Activated T-cell treated with anti-CD3 and anti-CD28 coated beads, Interleukin-2, amount 50 U/mL, for 24 hours (primary cell): ENCODE measurements around the gene ANKRD33B.

ENCODE experiments used
- DNase-seq: peaks from one replicate; pipeline ENCODE4 v3.0.0-alpha.2; 2020
- H3K27ac Mint-ChIP-seq: 2 replicates; pipeline ENCODE4 v1.8.0; 2020; ENCODE audit warnings: mild to moderate bottlenecking, mixed read lengths
- H3K27me3 Mint-ChIP-seq: 2 replicates; pipeline ENCODE4 v1.8.0; 2020; ENCODE audit warnings: mixed read lengths
- H3K36me3 Mint-ChIP-seq: 2 replicates; pipeline ENCODE4 v1.8.0; 2020; ENCODE audit warnings: low read depth, mixed read lengths
- H3K4me1 Mint-ChIP-seq: 2 replicates; pipeline ENCODE4 v1.8.0; 2020; ENCODE audit warnings: low read depth, mixed read lengths
- H3K4me3 Mint-ChIP-seq: 2 replicates; pipeline ENCODE4 v1.8.0; 2020; ENCODE audit warnings: mild to moderate bottlenecking, moderate library complexity, mixed read lengths
- H3K9me3 Mint-ChIP-seq: 2 replicates; pipeline ENCODE4 v1.8.0; 2020; ENCODE audit warnings: mixed read lengths

ANKRD33B gene

GRCh38 chr5:10586008-10586407, 22.1 kb downstream of the ANKRD33B start:
- Mint-ChIP-seq H3K4me1 (peaks cover 39% of the 10 kb centered on the region), H3K27ac (no peak overlapping the region), H3K4me3 (no peak overlapping the region), H3K27me3 (peaks cover 31% of the 10 kb centered on the region), H3K9me3 (no peaks in the 10 kb centered on the region), H3K36me3 (no peaks in the 10 kb centered on the region)
- no peak for DNase-seq

DNA sequence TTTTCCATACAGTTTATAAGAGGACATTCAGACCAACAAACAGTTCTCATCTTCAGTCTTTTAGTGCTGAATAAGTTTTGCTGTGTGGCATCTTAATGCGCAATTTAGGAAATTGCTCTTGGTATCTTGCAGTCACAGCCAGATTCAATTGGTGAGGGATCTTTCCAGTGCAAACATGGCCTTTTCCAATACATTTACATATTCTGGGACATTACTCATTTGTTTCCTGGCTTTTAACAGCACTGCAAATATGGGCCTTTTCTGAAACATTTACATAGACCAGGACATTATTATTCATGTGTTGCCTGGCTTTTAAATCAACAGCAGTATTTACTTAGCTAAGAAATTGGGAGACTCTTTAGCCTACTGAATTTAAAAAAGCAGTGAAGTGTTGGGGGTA, 22.7 kb downstream of the ANKRD33B start:
- no peak overlapping the region for H3K4me3 Mint-ChIP-seq
- no peaks in the 10 kb centered on the region for H3K36me3 Mint-ChIP-seq

DNA sequence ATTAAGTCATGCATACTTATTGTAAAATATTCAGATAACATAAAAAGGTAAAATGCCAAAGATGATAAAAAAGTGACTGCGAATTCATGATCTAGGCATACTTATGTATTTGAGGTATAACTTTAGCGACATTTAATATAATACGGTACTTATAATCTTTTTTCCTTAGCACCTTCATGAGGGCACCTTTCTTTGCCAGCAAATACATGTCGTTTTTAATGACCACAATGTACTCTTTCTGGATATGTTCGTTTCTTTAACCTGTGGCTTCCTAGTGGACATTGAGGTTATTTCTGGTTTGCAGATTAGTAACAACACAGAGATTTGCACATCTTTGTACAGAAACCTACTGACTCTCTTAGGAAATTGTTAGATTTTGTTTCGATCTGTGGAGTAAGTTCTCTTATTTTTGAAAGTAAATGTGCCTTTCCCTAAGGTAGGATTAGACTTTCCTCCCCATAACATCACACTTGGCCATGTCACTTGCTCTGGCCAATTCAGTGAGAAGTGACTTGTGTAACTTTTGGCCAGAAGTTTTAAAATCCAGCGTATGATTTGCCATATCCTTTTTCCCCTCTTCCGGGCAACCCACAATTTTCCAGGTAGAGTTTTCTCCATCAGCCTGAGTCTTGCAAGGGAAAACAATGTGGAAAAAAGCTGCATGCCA, 24.4 kb downstream of the ANKRD33B start:
- Mint-ChIP-seq H3K27me3 (peaks cover 23% of the 10 kb centered on the region), H3K4me1 (peaks cover 32% of the 10 kb centered on the region), H3K27ac (no peak overlapping the region), H3K4me3 (no peak overlapping the region), H3K9me3 (no peaks in the 10 kb centered on the region), H3K36me3 (no peaks in the 10 kb centered on the region)
- no peak for DNase-seq

More for the DNA sequence above, 22.7 kb downstream of the ANKRD33B start:
- Mint-ChIP-seq H3K27me3 (peaks cover 31% of the 10 kb centered on the region), H3K27ac (no peak overlapping the region), H3K4me1 (peaks cover 36% of the 10 kb centered on the region), H3K9me3 (no peaks in the 10 kb centered on the region)
- DNase-seq, result no peak

GRCh38 chr5:10588779-10589447, 25.0 kb downstream of the ANKRD33B start:
- H3K36me3 Mint-ChIP-seq, result no peaks in the 10 kb centered on the region
- DNase-seq, result no peak
- H3K4me1 Mint-ChIP-seq, result peaks cover 27% of the 10 kb centered on the region
- H3K27ac Mint-ChIP-seq, result no peak overlapping the region
- peaks cover 22% of the 10 kb centered on the region for H3K27me3 Mint-ChIP-seq
- H3K4me3 Mint-ChIP-seq, result no peak overlapping the region
- H3K9me3 Mint-ChIP-seq, result no peaks in the 10 kb centered on the region

GRCh38 chr5:10590226-10590999, 26.5 kb downstream of the ANKRD33B start:
- peaks cover 18% of the 10 kb centered on the region for H3K27me3 Mint-ChIP-seq
- DNase-seq, result no peak
- no peaks in the 10 kb centered on the region for H3K9me3 Mint-ChIP-seq
- no peak overlapping the region for H3K27ac Mint-ChIP-seq
- H3K4me1 Mint-ChIP-seq, result peaks cover 28% of the 10 kb centered on the region
- no peak overlapping the region for H3K4me3 Mint-ChIP-seq
- no peaks in the 10 kb centered on the region for H3K36me3 Mint-ChIP-seq

DNA sequence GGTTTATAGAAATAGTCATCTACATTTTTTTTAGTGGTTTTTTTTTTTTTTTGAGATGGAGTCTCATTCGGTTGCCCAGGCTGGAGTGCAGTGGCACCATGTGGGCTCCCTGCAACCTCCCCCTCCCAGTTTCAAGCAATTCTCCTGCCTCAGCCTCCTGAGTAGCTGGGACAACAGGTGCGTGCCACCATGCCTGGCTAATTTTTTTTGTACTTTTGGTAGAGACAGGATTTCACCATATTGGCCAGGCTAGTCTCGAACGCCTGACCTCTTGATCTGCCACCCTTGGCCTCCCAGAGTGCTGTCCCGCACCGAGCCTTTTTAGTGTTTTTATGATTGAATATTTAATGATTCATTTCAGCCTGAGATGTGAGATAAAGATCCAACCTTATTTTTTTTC, 27.3 kb downstream of the ANKRD33B start:
- no peak overlapping the region for H3K27ac Mint-ChIP-seq
- H3K4me1 Mint-ChIP-seq, result peaks cover 32% of the 10 kb centered on the region
- DNase-seq, result no peak
- H3K9me3 Mint-ChIP-seq, result no peaks in the 10 kb centered on the region
- H3K4me3 Mint-ChIP-seq, result no peak overlapping the region
- H3K27me3 Mint-ChIP-seq, result peaks cover 17% of the 10 kb centered on the region
- no peaks in the 10 kb centered on the region for H3K36me3 Mint-ChIP-seq

DNA sequence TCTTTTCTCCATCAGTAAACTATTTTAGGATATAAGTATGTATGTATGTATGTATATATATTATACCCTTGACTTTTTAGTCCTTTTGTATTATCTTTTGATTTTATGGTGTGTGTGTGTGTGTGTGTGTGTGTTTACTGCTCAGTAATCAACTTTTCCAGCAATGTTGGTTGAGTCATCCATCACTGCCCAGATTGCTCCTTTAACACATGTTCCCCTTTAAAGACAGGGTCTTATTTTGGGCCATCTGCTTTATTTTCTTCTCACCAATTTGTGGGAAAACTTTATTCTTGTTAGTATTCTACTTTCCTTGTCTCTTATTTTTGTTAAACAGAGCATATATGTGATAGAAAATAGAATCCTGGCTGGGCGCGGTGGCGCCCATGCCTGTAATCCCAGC, 28.1 kb downstream of the ANKRD33B start:
- no peak overlapping the region for H3K27ac Mint-ChIP-seq
- no peaks in the 10 kb centered on the region for H3K36me3 Mint-ChIP-seq
- H3K27me3 Mint-ChIP-seq, result peaks cover 14% of the 10 kb centered on the region
- peaks cover 34% of the 10 kb centered on the region for H3K4me1 Mint-ChIP-seq
- H3K9me3 Mint-ChIP-seq, result peaks cover 4% of the 10 kb centered on the region
- no peak for DNase-seq
- H3K4me3 Mint-ChIP-seq, result no peak overlapping the region

DNA sequence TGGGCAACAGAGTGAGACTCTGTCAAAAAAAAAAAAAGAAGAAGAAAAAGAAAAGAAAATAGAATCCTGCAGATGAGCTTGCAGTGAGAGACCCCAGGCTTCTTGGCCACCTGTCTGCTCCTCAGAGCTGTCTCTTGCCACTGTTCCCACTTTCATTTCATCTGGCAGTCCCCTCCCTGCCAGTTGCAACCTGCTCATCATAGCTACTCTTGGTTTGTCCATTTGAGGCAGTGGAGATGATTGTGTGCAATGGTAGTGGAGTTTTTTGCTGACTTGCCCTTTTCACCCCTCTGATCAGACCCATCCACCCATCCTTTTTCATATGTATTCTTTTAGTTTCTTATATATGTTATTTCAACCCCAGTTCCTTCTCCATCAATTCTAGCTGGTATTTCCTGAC, 28.7 kb downstream of the ANKRD33B start:
- peaks cover 4% of the 10 kb centered on the region for H3K9me3 Mint-ChIP-seq
- no peak overlapping the region for H3K4me3 Mint-ChIP-seq
- peaks cover 39% of the 10 kb centered on the region for H3K4me1 Mint-ChIP-seq
- no peak overlapping the region for H3K27ac Mint-ChIP-seq
- H3K36me3 Mint-ChIP-seq, result no peaks in the 10 kb centered on the region
- H3K27me3 Mint-ChIP-seq, result peaks cover 16% of the 10 kb centered on the region
- no peak for DNase-seq

- Mint-ChIP-seq H3K27me3 (peaks cover 16% of the 10 kb centered on the region), H3K4me1 (peaks cover 39% of the 10 kb centered on the region), H3K4me3 (no peak overlapping the region), H3K36me3 (no peaks in the 10 kb centered on the region), H3K9me3 (peaks cover 4% of the 10 kb centered on the region), H3K27ac (no peak overlapping the region)
- no peak for DNase-seq
These were observed 29.8 kb downstream of the ANKRD33B start for GRCh38 chr5:10593531-10594181.

DNA sequence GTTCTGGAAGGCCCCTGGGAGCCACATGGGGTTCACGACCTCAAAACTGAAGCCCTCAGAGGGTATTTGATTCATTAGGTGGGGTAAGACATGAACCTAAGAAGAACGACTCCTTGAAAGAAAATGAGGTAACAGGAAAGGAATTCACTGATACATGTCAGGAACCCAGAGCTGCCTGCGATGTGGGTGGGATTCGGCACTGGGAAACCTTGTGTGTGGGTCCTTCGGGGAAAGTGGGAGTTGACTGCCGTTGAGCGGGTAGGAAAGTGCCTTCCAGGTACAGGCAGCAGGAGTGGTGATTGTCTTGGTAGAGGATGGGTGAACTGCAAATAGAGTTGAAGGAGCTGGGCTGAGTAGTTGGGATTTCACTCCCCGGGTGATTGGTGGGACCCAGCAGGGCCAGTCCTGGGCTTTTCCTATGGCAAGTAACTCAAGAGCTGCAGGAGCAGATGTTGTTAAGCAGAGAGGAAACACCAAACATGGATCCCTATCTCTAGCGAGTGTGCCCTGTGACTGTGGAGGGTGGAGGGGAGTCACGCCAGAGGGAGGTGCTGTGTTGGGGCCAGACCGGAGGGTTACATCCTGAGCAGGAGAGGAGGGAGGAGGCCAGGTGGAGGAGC, 30.8 kb downstream of the ANKRD33B start:
- Mint-ChIP-seq H3K4me3 (no peak overlapping the region), H3K4me1 (peaks cover 40% of the 10 kb centered on the region), H3K36me3 (peaks cover 2% of the 10 kb centered on the region), H3K27me3 (peaks cover 13% of the 10 kb centered on the region), H3K27ac (no peak overlapping the region), H3K9me3 (peaks cover 10% of the 10 kb centered on the region)
- no peak for DNase-seq

DNA sequence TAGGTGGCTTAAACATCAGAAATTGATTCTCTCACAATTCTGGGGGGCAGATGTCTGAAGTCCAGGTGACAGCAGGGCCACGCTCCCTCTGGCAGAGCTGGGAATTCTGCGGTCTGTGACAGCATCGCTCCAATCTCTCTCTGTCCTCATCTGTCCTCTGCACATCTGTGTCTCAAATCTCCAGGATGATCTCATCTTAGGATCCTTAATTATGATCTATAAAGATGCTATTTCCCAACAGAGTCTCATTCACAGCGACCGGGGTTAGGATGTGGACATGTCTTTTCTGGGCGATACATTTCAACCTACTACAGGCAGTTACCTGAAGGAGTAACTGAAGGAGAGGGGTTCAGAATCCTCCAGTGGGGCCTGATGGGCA, 31.4 kb downstream of the ANKRD33B start:
- peaks cover 13% of the 10 kb centered on the region for H3K9me3 Mint-ChIP-seq
- peak overlapping the region; percentile 83 for H3K27ac Mint-ChIP-seq
- H3K4me3 Mint-ChIP-seq, result no peak overlapping the region
- H3K27me3 Mint-ChIP-seq, result peaks cover 13% of the 10 kb centered on the region
- H3K4me1 Mint-ChIP-seq, result peaks cover 46% of the 10 kb centered on the region
- DNase-seq, result no peak
- H3K36me3 Mint-ChIP-seq, result peaks cover 3% of the 10 kb centered on the region

DNA sequence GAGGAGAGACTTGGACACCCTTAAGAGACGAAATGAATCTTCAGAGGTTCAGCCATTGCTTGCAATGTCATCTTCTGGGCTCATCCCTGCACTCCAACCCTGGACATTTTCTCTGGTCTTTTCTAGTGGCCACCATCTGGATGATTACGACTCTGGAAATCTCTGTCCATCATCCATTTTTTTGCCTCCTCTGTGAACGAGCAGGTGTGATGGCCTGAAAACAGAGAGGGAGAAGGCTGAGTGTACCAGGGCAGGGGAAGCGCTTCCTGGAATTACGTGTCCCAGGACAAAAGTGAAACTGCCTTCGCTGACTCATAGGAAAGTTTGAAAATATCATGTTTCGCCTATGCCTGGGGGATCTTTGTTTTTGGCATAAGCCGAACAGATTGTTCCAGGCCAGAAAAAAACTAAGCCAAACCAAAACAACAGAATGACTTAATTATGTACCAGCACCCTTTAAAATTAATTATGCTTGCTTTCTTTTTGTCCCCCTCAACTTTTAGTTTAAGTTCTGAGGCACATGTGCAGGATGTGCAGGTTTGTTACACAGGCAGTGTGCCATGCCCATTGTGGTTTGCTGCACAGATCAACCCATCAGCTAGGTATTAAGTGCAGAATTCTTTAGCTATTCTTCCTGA, 31.9 kb downstream of the ANKRD33B start:
- H3K4me3 Mint-ChIP-seq, result peak overlapping the region; percentile 8
- peak; percentile 49 for DNase-seq
- H3K4me1 Mint-ChIP-seq, result peaks cover 46% of the 10 kb centered on the region
- peak overlapping the region; percentile 83 for H3K27ac Mint-ChIP-seq
- peaks cover 13% of the 10 kb centered on the region for H3K27me3 Mint-ChIP-seq
- peaks cover 6% of the 10 kb centered on the region for H3K36me3 Mint-ChIP-seq
- peaks cover 13% of the 10 kb centered on the region for H3K9me3 Mint-ChIP-seq

DNA sequence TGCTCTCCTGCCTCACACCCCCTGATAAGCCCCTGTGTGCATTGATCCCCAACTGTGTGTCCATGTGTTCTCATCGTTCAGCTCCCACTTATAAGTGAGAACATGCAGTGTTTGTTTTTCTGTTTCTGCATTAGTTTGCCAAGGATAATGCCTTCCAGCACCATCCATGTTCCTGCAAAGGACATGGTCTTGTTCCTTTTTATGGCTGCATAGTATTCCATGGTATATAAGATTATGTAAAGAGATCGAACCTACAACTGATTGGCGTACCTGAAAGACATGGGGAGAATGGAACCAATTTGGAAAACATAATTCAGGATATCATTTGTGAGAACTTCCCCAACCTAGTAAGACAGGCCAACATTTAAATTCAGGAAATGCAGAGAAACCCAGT, 32.4 kb downstream of the ANKRD33B start:
- peaks cover 6% of the 10 kb centered on the region for H3K36me3 Mint-ChIP-seq
- peaks cover 13% of the 10 kb centered on the region for H3K27me3 Mint-ChIP-seq
- peaks cover 49% of the 10 kb centered on the region for H3K4me1 Mint-ChIP-seq

More for the DNA sequence above, 32.4 kb downstream of the ANKRD33B start:
- H3K27ac Mint-ChIP-seq, result peak overlapping the region; percentile 83
- peak overlapping the region; percentile 8 for H3K4me3 Mint-ChIP-seq
- DNase-seq, result no peak
- H3K9me3 Mint-ChIP-seq, result peaks cover 13% of the 10 kb centered on the region
